ENCODE measurements around the gene PAQR7.

Gene PAQR7

GRCh38 chr1:25863486-25864262 lies 11.8 kb downstream of the PAQR7 start:
- no peak overlapping the region for H2AFZ ChIP-seq (ENCODE audit: low read depth, low read length, severe bottlenecking)
- H3K27ac ChIP-seq (ENCODE audit: low read depth, low read length) = no peak overlapping the region
- no peak overlapping the region for H3K9ac ChIP-seq (ENCODE audit: low read length)
- H3K36me3 ChIP-seq (ENCODE audit: low read length) = no peaks in the 10 kb centered on the region
- H3K79me2 ChIP-seq (ENCODE audit: insufficient read depth, low read length) = no peaks in the 10 kb centered on the region; the same call in 1 of the 2 replicates
- no peaks in the 10 kb centered on the region for H3K9me2 ChIP-seq (replicated peaks; ENCODE audit: insufficient read depth, low read length)
- H3K9me3 ChIP-seq (ENCODE audit: insufficient read depth, low read length) = no peaks in the 10 kb centered on the region
- H3K27me3 ChIP-seq (ENCODE audit: low read length) = no peaks in the 10 kb centered on the region
- H3K4me3 ChIP-seq (ENCODE audit: insufficient read depth, low read length, poor library complexity, severe bottlenecking) = no peak overlapping the region
- TF ChIP-seq EZH2phosphoT487 (conservative IDR thresholded peaks at IDR 0.05; ENCODE audit: low read length) (no peak), CTCF (IDR thresholded peaks at IDR 0.05; ENCODE audit: insufficient read depth, low read length, poor library complexity, severe bottlenecking) (no peak)
- no peaks in the 10 kb centered on the region for H4K20me1 ChIP-seq (ENCODE audit: low read depth, low read length)
- no peaks in the 10 kb centered on the region for H3F3A ChIP-seq (ENCODE audit: insufficient read depth)
- no peak overlapping the region for H3K4me2 ChIP-seq (ENCODE audit: low read depth, low read length, poor library complexity, severe bottlenecking)

GRCh38 chr1:25862785-25863485 lies 12.6 kb downstream of the PAQR7 start:
- Histone ChIP-seq H3F3A (ENCODE audit: insufficient read depth) (no peaks in the 10 kb centered on the region), H3K27ac (ENCODE audit: low read depth, low read length) (no peak overlapping the region), H4K20me1 (ENCODE audit: low read depth, low read length) (no peaks in the 10 kb centered on the region), H2AFZ (ENCODE audit: low read depth, low read length, severe bottlenecking) (no peak overlapping the region), H3K9ac (ENCODE audit: low read length) (no peak overlapping the region), H3K79me2 (ENCODE audit: insufficient read depth, low read length) (no peaks in the 10 kb centered on the region; the same call in 1 of the 2 replicates), H3K4me2 (ENCODE audit: low read depth, low read length, poor library complexity, severe bottlenecking) (no peak overlapping the region), H3K9me3 (ENCODE audit: insufficient read depth, low read length) (no peaks in the 10 kb centered on the region), H3K9me2 (replicated peaks; ENCODE audit: insufficient read depth, low read length) (no peaks in the 10 kb centered on the region), H3K27me3 (ENCODE audit: low read length) (no peaks in the 10 kb centered on the region), H3K36me3 (ENCODE audit: low read length) (no peaks in the 10 kb centered on the region), H3K4me3 (ENCODE audit: insufficient read depth, low read length, poor library complexity, severe bottlenecking) (no peak overlapping the region)
- no peak for TF ChIP-seq CTCF (IDR thresholded peaks at IDR 0.05; ENCODE audit: insufficient read depth, low read length, poor library complexity, severe bottlenecking)
- no peak for TF ChIP-seq EZH2phosphoT487 (conservative IDR thresholded peaks at IDR 0.05; ENCODE audit: low read length)

GRCh38 chr1:25861316-25862286 lies 13.9 kb downstream of the PAQR7 start:
- TF ChIP-seq EZH2phosphoT487 (conservative IDR thresholded peaks at IDR 0.05; ENCODE audit: low read length) (no peak), CTCF (IDR thresholded peaks at IDR 0.05; ENCODE audit: insufficient read depth, low read length, poor library complexity, severe bottlenecking) (no peak)
- Histone ChIP-seq H3K4me3 (ENCODE audit: insufficient read depth, low read length, poor library complexity, severe bottlenecking) (no peak overlapping the region), H4K20me1 (ENCODE audit: low read depth, low read length) (no peaks in the 10 kb centered on the region), H3K79me2 (ENCODE audit: insufficient read depth, low read length) (no peaks in the 10 kb centered on the region; the same call in 1 of the 2 replicates), H3K27me3 (ENCODE audit: low read length) (no peaks in the 10 kb centered on the region), H3K9me2 (replicated peaks; ENCODE audit: insufficient read depth, low read length) (no peaks in the 10 kb centered on the region), H3K27ac (ENCODE audit: low read depth, low read length) (no peak overlapping the region), H3K9ac (ENCODE audit: low read length) (no peak overlapping the region), H3F3A (ENCODE audit: insufficient read depth) (no peaks in the 10 kb centered on the region), H3K36me3 (ENCODE audit: low read length) (no peaks in the 10 kb centered on the region), H2AFZ (ENCODE audit: low read depth, low read length, severe bottlenecking) (no peak overlapping the region), H3K9me3 (ENCODE audit: insufficient read depth, low read length) (no peaks in the 10 kb centered on the region), H3K4me2 (ENCODE audit: low read depth, low read length, poor library complexity, severe bottlenecking) (no peak overlapping the region)
